GM19372 (cell line): ENCODE measurements around the gene BTRC.
"Not testable (repeated sequence)": the region's sequence is repeated elsewhere in the genome, so short reads cannot be mapped to it uniquely, and the experiment has no call there.

Experiments
- ATAC-seq: cut with Tn5 transposase; IDR thresholded peaks from one replicate; pipeline ENCODE4 v1.9.1; 2021; ENCODE audit warnings: mild to moderate bottlenecking, low read depth, moderate library complexity; ENCODE audit not compliant: unreplicated experiment

BTRC gene

DNA sequence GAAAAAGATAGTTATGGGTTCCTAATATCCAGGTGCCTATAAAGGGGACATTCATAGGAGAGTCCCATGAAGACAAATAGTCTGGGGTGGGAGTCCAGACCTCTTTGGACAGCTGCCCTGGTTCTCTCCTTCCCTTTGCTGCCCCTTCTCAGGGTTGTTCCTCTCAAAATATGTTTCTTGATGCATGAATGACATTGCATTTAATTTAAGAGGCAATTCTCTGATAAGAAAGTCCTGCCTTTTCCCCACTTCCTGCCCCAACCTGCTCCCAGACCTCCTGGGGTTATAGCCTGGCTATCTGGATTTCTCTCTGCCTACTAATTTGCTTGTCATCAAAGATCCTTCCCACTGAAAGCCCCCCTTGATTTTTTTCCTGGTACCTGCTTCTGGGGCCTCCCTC is 12.5 kb upstream of the BTRC start:
- no peak for ATAC-seq

DNA sequence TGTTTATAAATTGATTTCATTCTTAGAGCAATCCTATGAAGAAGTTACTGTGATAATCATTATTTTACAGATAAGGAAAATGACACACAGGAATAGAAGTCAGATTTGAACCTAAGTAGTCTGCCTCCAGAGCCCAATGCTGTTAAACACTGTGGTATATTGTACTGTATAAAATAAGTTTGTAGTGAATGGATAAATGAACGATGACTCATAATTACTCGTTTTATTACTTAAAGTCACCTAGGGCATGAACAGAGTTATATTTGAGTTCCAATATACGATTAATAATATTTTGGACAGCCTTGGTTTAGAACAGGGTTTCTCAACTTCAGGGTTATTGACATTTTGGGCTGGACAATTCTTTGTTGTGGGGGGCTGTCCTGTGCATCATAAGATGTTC is 7.8 kb upstream of the BTRC start:
- ATAC-seq: no peak

DNA sequence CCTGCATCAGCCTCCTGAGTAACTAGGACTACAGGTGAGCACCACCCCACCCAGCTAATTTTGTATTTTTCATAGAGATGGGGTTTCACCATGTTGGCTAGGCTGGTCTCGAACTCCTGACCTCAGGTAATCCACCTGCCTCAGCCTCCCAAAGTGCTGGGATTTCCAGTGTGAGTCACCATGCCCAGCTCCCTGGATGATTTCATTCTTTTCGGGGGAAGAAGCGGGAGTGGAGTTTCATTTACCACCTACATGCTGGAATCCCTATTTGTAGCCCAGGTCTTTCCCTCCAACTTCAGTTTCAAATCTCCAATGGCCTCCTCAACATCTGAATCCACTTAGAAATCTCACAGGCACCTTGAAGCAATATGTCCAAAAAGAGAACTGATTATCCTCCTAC is 2.9 kb upstream of the BTRC start:
- ATAC-seq: no peak

DNA sequence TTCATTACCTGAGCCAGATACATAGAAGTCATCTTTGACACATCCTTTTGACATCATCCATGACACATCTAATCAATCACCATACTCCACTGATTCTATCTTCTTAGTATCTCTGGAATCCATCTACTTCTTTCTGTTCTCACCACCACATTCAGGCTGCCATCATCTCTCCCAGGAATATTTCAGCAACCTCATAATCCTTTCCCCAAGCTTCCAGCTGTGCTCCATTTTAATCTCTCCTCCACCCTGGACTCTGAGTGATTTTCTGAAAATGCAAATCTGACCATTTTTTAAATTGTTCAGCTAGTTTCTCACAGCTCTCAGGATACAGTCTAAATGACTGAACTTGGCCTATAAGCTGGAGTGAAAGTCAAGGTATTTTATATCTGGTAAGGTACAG is 2.5 kb upstream of the BTRC start:
- ATAC-seq: no peak

DNA sequence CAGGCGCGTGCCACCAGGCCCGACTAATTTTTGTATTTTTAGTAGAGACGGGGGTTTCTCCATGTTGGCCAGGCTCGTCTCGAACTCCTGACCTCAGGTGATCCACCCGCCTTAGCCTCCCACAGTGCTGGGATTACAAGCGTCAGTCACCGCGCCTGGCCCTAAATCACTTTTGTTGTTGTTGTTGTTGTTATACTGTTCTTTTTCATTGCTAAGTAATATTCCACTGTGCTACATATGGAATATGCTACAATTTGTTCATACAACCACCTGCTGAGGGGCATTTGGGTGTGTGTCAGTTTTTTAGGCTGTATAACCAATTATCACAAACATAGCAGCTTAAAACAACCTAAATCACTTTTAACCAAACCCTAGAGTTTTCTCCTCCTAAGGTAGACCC is 1.1 kb upstream of the BTRC start:
- ATAC-seq: not testable (repeated sequence)

DNA sequence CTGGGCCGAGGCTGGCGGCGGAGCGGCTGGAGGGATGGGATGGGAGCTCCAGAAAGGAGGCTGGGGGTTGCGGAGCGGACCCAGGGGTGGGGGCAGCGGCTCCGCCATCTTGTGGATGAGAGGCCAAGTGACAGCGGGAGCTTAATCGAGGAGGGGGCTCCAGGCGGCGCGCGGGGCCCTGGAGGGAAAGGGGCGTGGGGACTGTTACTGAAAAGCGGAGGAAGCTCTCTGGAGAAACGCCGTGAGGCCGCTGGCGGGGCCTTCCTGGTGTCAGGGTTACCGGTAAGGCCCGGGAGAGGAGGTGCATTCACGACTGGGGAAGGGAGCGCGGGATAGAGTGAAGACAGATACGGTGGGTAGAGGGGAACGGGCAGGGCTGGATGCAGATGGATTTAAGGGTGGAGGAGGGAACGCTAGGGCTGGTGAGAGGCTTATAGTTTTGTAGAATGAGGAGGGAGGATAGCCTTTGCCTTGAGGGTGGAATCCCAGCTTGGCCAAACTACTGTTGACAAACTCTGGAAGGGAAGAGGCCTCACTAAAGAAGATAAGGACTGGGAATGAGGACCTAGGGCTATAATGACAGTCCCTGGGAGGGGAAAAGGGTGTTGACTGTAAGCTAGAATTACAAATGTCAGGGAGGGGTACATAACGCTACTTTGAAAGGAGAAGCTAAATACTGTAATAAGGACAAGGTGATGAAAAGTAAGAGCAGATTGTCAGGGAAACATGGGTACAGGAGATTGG is 535 bp downstream of the BTRC start:
- peak; percentile 13 for ATAC-seq

DNA sequence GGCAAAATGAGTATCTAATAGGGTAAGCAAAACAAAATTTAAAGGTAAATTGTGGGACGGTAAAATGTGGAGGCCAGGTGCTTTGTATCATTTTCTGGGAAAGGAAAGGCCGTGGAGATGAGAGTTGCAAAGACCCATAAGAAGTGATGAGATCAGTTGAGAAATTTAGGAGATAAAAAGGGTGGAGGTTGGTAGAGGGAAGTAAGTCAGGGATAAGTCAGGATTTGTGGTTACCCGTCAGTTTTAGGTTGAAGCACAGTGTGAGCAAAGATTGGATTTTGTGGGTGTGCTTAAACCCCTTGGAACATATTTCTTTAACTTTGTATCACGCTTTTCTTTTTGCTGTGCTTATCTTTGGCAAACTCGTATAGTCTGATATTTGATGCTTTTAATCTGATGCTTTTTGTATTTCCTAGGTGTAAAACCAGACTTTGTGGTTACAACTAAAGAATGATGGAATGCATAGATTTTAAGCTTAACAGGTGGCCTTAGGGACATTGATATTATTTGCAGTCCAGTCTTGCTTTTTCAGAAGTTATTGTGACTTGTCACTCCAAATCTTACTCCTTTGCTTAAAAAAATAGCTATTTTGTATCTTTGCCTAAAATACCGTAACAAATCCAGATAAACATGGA is 1.2 kb downstream of the BTRC start:
- no peak for ATAC-seq

DNA sequence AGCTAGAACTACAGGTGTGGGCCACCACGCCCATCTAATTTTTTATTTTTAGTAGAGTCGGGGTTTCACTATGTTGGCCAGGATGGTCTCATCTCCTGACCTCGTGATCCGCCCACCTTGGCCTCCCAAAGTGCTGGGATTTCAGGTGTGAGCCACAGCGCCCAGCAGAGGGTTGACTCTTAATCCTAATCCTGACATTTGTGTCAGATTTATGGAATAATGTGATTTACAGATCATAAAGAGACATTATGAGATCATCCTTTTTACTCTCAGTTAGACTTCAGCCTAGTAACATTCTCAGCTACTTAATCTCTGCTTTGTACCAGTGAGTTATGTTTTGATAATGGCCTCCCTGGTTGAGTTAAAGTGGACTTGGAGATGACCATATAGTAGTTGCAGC is 2.2 kb downstream of the BTRC start:
- ATAC-seq: no peak

DNA sequence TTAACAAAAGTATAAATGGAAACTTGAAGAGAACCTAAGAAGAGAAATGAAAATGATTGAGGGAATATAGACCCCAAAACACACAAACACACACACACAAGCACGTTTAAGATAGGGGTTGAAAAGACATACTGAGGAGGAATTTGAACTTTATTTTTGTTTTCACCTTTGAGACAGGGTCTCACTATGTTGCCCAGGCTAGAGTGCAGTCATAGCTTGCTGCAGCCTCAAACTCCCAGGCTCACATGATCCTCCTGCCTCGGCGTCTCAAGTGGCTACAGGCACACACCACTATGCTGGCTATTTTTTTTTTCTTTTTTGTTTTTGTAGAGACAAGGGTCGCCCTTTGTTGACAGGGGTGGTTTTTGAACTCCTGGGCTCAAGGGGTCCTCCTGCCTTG is 4.0 kb downstream of the BTRC start:
- ATAC-seq: no peak

DNA sequence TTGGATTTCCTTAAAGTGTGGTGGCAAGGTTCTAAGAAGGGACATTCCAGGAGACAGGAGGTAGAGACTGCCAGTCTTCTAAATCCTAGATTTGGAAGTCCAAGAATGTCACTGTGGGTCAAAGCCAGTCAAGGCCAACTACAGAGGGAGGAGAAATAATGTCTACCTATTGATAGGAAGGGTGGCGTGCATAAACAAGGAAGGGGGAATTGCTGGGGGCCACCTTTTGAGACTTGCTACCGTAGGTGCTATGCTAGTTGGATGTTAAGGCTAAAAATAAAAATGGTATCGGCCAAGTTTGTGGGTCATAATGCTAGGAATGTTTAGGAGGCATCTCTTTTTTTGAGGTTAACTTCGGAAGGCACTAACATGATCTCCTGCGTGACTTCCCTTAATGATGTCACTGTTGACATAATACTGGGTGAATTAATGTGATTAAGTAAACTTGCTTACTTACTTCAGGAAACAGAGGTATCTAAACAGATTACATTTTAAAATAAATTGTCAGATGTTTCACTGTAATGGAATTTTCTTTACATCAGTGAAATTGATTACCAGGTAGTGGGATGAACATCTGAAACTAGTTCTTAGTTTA is 4.8 kb downstream of the BTRC start:
- ATAC-seq: no peak

DNA sequence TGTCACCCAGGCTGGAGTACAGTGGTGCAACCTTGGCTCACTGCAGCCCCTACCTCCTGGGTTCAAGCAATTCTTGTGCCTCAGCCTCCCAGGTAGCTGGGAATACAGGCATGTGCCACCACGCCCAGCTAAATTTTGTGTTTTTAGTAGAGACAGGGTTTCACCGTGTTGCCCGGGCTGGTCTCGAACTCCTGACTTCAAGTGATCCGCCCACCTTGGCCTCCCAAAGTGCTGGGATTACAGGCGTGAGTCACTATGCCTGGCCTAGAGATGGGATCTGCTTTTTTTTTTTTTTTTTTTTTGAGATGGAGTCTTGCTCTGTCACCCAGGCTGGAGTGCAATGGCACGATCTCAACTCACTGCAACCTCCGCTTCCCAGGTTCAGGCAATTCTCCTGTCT is 6.1 kb downstream of the BTRC start:
- ATAC-seq: not testable (repeated sequence)

DNA sequence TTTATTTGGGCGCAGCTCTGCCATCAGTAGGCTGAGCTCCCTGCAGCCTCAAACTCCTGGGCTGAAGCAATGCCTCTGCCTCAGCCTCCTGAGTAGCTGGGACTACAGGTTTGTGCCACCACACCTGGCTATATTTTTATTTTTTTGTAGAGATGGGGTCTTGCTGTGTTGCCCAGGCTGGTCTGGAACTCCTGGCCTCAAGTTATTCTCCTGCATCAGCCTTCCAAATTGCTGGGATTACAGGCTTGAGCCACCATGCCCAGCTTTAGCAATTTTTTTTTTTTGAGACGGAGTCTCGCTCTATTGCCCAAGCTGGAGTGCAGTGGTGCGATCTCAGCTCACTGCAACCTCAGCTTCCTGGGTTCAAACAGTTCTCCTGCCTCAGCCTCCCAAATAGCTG is 6.9 kb downstream of the BTRC start:
- ATAC-seq: not testable (repeated sequence)

DNA sequence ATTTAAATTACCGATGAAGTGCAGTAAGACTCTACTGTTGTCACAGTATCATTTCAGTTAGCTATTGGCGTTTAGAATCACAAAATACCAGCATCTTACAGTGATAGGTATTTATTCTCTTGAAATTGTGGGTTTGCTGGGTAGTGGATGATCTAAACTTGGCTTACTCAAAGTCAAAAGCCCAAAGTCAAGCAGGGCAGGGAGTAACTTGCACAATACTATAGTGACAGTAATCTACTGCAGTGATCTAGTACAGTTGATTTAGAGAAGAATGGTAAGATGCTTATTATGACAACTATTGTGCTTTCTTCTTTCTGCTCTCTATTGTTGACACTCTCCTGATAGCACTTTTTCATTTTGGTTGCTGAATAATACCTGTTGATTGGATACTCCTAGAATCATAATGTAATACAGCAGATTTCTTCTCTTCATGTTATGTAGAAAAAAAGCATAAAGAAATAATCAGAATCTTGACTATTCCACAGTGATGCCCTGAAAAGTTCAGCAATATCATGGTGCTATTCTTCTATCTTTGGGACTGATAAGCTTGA is 10.0 kb downstream of the BTRC start:
- no peak for ATAC-seq

DNA sequence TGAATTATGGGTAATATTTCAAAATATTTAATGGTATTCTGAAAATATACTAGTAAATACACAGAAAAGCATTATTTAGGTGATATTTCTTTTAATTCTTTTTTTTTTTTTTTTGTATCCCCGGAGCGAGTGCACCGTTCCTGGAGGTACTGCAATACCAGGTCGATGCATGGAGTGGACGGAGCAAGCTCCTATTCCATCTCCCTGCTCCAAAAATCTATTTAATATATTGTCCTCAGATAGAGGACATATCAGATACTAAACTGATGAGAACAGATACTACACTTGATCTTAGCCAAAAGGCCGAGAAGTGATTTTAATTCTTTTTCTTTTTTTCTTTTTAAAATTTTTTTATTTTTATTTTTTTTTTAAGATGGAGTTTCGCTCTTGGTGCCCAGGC is 10.8 kb downstream of the BTRC start:
- ATAC-seq: no peak

DNA sequence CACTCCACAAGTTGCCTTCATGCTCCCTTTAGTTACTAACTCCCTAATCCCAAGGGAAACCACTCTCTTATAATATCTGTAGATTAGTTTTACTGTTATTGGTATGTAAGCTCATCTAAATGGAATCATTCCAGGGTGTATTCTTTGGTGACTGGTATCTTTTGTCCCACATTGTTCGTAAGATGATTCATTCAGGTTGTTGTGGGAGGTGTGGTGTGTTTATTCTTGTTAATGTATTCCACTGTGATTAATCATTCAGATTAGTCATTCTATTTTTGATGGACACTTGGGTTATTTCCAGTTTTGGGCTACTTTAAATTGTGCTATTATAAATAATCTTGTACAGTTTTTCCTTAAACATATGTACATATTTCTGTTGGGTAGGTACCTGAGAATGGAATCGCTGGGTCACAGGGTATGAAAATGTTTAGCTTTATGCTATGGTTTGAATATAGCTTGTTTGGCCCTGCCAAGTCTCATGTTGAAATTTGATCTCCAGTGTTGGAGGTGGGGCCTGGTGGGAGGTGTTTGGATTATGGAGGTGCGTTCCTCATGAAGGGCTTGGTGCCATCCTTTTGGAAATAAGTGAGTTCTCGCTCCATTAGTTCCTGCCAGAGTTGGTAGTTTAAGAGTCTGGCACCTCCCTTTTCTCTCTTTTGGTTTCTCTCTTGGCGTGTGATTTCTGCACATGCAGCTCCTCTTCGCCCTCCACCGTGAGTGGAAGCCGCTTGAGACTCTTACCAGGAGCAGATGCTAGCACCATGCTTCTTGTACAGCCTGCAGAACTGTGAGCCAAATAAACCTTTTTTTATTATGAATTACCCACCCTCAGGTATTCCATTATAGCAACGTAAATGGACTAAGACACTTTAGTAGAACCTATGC is 13.8 kb downstream of the BTRC start:
- ATAC-seq: no peak

DNA sequence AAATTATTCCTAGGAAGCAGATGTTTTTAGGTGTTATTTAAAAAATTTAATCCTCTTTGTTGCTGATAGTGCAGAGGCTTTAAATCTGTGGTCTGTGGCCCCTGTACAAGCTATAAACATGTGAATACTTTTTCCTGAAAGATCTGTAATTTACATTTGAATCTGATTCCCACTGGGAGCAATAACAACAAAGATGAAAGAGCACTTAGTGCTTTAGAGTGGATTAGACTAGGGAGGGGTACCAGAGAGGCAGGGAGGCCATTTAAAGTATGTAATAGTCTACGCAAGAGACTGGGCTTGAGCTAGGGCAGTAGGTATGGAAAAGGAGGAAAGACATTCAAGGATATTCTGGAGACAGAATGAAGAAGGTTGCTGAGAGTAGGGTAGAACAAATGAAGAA is 19.1 kb downstream of the BTRC start:
- no peak for ATAC-seq

DNA sequence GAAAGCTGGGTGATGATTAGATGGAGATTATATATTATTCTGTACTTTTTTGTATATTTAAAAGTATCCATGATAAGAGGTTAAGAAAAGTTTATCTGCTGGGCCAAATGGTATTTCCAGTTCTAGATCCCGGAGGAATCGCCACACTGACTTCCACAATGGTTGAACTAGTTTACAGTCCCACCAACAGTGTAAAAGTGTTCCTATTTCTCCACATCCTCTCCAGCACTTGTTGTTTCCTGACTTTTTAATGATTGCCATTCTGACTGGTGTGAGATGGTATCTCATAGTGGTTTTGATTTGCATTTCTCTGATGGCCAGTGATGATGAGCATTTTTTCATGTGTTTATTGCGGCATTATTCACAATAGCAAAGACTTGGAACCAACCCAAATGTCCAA is 20.0 kb downstream of the BTRC start:
- ATAC-seq: not testable (repeated sequence)

DNA sequence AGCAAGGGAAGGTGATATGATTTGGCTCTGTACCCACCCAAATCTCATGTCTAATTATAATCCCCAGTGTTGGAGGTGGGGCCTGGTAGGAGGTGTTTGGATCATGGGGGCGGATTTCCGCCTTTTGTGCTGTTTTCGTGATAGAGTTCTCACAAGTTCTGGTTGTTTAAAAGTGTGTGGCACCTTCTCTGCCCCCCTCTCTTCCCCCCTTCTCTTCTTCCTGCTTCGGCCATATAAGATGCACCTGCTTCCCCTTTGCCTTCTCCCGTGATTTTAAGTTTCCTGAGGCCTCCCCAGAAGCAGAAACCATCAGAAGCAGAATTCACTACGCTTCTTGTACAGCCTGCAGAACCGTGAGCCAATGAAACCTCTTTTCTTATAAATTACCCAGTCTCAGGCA is 21.1 kb downstream of the BTRC start:
- ATAC-seq: no peak

DNA sequence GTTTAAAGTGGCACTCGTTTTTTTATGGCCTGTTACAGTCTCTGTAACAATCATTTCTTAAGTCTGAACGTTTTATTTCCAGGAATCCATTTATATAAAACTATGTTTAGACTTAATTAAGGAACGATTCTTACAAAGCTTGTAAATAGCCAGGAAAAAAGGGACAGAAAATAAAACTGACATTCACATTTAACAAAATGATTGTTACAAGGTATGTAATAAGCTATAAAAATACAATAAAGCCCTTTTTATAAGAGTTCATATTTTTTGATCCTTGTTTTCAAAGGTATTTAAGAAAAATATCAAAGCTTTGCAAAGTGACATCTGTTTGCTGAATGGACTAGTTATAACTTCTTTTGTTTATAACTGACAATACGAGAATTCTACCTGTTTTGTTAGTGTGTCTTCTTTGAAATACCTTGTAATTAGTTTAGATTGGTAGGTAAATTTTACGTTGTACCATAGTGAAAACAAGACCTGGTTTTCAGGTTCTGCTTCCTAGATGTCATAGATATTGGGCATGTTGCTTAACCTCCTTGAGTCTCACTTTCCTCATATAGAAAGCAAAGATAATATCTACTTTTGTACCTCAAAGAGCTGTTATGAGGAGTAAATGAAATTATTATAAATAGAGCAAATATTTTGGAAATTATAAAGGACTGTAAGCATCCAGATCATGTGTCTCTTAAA is 25.8 kb downstream of the BTRC start:
- ATAC-seq: no peak

DNA sequence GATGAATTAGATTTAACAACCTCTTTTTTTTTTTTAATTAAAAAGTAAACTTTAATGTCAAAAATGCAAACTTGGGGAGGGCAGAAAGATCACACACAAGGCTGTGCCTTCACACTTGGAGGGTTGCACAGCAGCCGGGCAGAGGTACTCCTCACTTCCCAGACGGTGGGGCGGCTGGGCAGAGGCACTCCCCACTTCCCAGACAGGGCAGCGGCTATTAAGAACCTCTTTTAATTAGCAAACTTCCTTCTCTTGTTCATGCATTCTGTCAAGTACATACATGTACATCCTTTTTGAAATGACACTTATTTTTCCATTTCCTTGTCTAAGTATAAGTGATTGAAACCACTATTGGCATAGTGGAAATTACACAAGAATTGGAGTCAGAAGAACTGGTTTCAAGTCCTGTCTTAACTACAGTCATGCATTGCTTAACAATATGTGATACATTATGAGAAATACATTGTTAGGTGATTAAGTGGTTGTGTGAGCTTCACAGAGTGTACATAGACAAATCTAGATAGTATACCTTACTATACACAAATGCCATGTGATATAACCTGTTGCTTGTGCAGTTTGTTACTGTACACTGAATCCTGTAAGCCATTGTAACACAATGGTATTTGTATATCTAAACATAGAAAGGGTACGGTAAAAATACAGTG is 26.5 kb downstream of the BTRC start:
- no peak for ATAC-seq
